Pulmonary artery endothelial cell (primary cell): Measurements from ENCODE around the gene XRCC4. TPM values are rescaled to one million over a fixed set of nuclear protein-coding genes. Genes with fewer than 3 reads are reported as not detected.
A peak's percentile ranks its signal among the peaks of the same experiment; 100 is the strongest.

Experiments used
- DNase-seq: peaks from one replicate; pipeline ENCODE4 v3.0.0-alpha.2; 2011; ENCODE audit warnings: low read depth, low spot score
- total RNA-seq: library from RNA; depleted of rRNA; stranded (reverse); fragments of >200 nt; gene quantifications from 2 replicates; pipeline ENCODE4 v1.2.3, GENCODE V29; 2014

The XRCC4 gene
- total RNA-seq, 1 donor from 2014 or later, result 8.8 TPM

DNA sequence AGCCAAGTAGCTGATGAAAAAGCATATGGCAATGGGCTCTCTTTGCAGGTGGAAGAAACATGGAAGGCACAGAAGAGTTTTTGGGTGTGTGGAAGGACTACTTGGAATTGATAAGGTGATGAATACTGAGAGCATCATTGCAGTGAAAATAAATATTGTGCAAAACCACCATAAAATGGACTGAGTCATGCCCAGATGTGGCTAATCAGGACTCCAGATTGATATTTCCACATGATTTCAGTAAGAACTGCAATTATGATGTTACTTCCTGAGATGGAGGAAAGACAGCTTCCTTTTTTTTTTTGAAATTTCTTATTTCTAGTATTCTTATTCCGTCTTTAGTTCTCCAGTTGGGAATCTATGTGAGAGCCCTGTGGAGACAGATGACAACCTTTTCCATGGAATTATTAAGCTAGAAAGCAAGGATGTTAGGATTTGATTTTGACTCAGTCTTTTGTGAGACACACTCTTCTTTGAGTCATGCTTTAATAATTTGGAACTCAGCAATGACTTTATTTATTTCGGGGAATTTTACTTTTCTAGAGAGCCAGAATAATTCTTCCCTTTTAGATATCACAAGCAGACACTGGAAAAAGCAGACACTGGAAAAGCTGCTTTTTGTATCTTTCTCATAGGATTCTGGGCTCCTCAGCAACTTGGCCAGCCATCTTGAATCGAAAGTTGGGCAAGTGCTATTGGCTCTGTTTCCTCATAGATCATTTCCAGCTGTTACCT, 300.0 kb downstream of the XRCC4 start:
- DNase-seq, result no peak

DNA sequence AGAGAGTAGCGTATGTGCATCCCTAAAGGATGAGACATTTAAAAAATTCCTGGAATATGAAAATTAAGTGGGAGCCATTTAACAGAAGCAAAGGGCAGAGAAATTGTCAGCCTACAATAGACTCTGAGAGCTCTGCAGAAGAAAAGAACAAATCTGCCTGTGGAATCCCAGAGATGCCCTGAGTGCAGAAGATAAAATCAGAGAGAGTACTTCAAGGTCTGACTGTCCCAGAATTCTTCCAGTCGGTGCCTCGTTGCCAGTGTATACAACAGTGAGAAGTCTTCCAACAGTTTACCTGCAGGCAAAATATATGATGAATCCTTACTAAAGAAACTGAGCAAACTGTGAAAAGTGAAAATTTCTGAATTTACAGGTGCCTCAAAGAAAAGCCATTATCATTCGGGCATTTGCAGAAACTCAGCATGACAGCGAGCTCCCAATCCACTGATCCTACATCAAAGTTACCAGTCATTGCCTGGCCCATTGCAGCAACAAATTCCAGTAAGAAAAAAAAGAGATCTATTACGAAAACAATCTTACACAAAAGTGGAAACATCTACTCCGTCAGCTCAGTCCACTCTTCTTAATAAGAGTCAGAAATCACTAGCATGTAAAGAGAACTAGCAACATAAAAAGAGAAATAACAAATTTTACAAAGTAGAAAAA, 301.4 kb downstream of the XRCC4 start:
- no peak for DNase-seq

DNA sequence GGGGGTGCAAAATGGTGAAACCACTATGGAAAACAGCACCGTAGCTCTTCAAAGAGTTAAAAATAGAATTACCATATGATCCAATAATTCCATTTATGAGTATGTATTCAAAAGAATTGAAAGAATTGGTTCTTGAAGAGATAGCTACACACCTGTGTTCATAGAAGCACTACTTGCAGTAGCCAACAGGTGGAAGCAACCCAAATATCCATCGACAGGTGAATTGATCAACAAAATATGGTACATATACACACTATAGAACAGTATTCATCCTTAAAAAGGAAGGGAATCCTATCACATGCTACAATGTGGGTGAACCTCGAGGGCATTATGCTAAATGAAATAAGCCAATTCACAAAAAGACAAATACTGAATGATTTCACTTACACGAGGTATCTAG, 308.5 kb downstream of the XRCC4 start:
- no peak for DNase-seq

DNA sequence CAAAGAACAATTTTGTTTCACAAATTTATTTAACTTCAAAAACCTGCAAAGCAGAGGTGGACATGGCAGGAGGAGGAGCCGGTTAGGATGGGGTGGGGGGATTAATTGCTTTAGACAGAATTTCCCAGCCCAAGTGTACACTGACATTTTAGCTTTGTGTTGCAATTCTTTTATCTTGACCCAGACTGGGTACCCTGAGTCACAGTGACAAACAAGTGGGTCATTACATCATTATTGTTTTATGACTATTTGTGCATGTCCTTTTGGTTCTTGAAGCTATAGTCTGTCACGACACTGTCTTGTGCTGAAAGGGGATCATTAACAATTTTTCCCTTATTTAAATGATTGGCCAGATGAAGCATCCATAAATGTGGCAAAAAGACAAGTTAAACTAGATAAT, 309.7 kb downstream of the XRCC4 start:
- DNase-seq, result no peak

DNA sequence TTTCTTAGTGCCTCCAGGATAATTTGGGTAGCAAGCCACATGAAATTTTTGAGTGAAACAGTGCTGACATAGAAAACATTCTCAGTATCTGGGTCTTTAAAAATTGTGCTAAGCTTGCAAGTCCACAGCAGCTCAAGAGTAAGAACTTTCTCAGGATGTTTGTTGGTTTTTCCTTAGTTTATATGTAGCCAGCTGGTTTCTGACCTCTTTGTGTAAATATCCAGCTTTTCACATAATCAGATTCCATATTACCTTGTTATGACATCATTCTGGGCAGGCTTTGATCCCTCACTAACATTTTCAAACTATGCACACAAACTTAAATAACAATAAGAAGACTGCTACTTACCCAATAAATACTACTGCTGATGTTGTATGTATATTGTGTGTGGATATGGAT, 311.3 kb downstream of the XRCC4 start:
- DNase-seq, result no peak

DNA sequence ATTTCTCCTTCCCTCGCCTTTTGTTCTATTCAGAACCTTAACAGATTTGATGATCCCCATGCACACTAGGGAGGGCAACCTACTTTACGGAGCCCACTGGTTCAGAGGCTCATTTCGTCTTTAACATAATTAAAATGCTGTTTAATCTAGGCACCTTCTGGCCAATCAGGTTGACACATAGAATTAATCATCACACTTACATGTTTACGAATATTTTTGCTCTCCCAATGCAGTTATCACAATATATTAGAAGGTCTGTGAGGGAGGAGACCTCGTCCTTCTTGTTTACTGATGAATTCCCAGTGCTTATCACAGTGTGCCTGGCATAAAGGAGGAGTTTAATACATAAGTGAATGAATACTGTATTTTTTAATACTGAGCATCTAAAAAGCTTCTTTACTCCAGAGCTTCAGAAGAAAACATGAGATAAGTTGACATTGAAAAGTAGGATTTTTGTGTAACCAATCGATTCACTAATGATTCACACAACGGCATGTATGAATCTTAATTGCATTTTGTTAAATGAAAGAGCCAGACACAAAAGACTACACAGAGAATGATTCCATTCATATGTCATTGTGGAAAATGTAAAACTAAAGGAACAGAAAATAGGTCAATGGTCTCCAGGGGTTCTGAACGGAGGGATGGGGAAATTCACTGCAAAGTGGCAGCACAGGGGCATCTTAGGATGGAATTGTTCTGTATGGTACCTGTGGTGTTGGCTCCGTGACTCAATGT, 315.6 kb downstream of the XRCC4 start:
- no peak for DNase-seq

DNA sequence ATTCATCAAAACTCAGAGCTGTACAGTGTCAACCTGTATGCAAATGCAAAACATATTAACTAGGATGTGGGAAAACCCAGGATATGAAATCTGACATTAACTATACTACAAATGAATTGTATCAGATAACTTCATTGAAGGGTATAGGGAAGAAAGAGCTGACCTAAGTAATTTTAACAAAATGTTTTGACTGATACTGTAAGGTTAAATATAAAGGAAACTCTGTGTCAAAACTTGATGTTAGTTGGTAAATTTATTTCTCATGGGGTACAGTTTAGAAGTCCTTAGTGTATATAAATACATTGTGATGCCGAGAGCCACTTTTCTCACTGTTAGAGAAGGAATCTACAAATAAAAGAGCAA, 316.1 kb downstream of the XRCC4 start:
- no peak for DNase-seq

DNA sequence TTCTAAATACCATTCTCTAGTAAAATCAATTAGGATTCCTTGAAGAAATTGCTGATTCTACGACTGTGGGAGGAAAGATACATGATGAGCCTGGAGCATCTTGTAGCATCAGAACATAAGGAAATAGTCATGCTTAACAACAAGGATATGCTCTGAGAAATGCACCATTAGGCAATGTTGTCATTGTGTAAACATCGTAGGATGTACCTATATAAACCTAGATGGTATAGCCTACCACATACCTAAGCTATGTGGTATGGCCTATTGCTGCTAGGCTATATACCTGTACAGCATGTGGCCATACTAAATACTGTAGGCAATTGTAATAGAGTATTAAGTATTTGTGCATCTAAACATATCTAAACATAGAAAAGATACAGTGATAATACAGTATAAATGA, 316.8 kb downstream of the XRCC4 start:
- no peak for DNase-seq

DNA sequence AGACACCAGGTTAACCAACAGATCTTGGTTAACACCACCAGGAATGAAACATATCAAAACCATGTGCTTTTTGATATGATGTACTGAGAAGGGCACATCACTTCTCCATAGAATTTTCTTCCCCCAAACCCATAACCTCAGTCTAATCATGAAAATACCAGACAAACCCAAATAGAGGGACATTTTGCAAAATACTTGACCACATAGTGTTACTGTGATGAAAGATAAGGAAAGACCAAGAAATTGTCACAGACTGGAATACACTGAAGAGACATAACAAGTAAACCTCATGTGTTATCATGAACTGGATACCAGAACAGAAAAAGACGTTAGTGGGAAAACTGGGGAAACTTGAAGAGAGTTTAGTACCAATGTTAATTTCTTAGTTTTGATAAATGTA, 319.3 kb downstream of the XRCC4 start:
- DNase-seq, result no peak

DNA sequence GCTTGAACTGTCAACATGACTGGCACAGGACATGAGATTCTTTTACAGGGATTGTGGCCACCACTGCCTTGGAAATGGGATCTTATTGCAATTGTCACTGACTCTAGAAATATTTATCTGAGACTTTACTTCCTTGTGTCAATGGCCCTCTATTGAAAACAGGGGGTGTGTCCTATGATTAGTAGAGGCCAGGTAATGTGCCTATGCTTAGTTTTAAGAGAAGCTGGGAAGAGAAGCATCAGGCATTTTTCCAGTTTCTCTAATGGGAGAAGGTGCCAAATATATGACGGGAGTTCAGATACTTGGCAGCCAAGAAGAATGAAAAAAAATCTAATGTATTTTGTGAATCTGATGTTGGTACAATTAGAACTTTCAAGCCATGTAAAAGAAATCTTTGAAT, 320.3 kb downstream of the XRCC4 start:
- no peak for DNase-seq

DNA sequence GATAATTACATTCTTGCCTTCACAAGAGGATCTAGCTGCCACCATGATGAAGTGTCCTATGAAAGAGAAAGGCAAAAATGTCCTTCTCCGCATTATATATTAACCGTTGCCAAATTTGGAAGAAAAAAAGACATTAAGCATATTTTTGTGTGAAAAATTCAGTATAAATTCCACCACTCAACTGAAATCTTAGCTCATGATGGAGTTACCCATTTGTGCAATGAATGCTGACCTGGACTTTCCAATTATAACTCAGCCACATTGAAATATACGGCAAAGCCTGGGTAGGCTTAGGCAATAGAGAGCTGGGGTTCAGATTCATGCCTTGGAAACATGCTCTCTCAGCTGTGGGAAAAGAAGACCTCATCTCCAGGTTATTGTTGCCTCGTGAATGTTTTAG, 322.9 kb downstream of the XRCC4 start:
- no peak for DNase-seq

DNA sequence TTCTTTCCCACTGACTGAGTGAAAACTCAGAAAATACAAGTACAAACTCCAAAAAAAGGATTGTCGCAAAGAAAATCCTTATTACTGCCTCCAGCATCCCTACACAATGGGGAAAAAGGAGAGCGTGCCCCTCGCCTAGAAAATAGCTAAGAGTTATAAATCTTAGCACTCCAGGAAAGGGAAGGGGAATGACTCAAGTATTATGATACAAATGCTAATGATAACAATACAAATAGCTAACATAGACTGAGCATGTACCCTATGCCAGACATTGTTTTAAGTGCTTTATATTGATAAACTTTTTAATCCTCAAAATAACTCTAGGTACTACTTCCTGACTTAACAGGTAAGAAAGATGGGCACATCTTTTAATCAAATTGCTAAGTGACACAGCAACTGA, 323.4 kb downstream of the XRCC4 start:
- DNase-seq, result peak; percentile 3

DNA sequence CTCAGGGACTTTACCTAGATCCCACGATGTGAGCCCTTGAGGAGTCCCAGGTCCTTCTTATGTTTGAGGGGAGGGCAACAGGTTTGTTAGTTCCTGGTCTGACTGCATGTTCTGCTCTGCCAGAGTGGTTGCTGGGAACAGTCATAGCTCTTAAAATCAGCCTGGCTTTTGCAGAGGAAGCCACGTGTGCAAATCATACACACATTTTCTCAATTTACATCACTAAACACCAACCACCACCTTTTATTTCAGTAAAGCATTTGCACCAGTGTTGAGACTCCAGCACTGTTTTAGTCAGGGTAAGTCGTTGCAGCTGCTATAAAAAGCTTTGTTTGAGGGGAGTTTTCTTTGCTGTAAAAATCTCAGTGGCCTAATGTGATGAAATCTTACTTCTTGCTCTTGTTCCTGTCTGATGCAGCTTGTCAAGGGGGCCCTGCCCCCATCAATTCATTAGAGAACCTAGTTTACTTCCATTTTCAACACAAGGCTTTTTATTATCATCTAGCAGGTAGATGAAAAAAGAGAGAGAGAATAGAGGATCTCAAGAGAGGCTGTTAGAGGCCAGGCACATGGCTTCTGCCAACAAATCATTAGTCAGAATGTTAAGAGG, 323.9 kb downstream of the XRCC4 start:
- no peak for DNase-seq

DNA sequence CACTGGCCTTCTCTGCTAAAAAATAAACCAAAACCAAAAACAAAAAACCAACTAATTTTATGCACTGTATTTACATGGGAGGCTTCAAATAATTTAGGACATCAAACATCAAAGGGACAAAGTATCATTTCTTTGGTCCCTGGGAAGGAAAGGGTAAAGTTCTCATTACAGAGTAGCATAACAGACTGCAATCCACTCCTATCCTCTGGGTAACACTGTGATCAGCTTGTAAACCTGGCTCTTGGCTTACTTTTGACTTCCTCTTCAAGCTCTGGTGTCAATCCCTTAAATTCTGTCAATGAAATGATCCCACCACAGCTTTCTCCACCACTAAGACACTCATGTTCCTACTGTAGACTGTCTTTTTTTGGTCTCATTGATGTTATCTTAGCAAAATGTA, 324.4 kb downstream of the XRCC4 start:
- DNase-seq, result no peak

Other genes with a start within 250 kb of the XRCC4 start
- 47.7 and 55.5 TPM in 2 replicates for gene TMEM167A, start 153 bp upstream of the XRCC4 start, total RNA-seq